ENCODE measurements around the gene TRIP13.

DNA sequence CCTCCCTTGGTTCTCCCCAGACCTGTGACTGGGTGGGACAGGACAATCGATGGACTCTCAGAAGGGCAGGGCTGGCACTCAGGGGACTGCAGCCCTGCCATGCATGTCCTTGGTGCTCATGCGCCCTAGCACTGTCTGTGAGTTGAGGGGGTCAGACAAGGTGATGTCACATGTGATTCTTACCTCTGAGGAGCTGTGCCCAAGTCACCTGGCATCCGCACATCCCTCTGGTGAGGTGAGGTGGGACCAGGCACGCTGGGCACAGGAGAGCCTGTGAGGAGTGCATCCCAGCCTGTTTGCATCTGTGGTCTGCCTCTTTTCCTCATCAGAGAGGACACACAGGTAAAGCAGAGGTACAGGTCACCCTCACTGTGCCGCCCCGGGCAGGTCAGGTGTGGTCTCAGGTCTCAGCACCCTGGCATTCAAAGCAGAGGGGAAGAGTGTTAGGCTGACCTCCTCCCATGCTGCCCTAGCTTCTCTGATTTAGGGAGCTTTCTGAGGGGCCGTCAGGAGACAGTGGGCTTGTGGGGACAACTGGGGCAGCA, 14.8 kb downstream of the TRIP13 start:
- TF ChIP-seq, protein P1, sequence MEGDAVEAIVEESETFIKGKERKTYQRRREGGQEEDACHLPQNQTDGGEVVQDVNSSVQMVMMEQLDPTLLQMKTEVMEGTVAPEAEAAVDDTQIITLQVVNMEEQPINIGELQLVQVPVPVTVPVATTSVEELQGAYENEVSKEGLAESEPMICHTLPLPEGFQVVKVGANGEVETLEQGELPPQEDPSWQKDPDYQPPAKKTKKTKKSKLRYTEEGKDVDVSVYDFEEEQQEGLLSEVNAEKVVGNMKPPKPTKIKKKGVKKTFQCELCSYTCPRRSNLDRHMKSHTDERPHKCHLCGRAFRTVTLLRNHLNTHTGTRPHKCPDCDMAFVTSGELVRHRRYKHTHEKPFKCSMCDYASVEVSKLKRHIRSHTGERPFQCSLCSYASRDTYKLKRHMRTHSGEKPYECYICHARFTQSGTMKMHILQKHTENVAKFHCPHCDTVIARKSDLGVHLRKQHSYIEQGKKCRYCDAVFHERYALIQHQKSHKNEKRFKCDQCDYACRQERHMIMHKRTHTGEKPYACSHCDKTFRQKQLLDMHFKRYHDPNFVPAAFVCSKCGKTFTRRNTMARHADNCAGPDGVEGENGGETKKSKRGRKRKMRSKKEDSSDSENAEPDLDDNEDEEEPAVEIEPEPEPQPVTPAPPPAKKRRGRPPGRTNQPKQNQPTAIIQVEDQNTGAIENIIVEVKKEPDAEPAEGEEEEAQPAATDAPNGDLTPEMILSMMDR (IDR thresholded peaks at IDR 0.05 in 8 of 11, conservative IDR thresholded peaks at IDR 0.05 in 3 of 11), result no peak
- TF ChIP-seq POLR2A (IDR thresholded peaks at IDR 0.05), result no peak

Measured in spleen (tissue), 7 donors.